Activated CD8-positive, alpha-beta T cell treated with anti-CD3 and anti-CD28 coated beads for 36 hours (primary cell): ENCODE results near the gene CEACAM6. TPM values are rescaled to one million over a fixed set of nuclear protein-coding genes. Genes with fewer than 3 reads are reported as not detected.

ENCODE experiments used
- ATAC-seq: fragments of 200-7000 bp; cut with Tn5 transposase; one replicate; pipeline ENCODE4 v1.10.0; 2021; ENCODE audit warnings: mild to moderate bottlenecking, moderate library complexity
- CTCF ChIA-PET: fragments of 350-600 bp; sonication (Branson Sonifier 250); formaldehyde crosslinking; loops from one replicate; lab custom pipeline; 2021; ENCODE audit warnings: antibody characterized with exemption; lab: Charles Lee
- POLR2A ChIA-PET: fragments of 350-600 bp; sonication (Branson Sonifier 250); formaldehyde crosslinking; loops from one replicate; lab custom pipeline; 2021; ENCODE audit warnings: antibody characterized with exemption; lab: Charles Lee
- DNase-seq: peaks from one replicate; pipeline ENCODE4 v3.0.0-alpha.2; 2020
- H3K27ac Mint-ChIP-seq: one replicate; pipeline ENCODE4 v1.8.0; 2021; ENCODE audit warnings: mild to moderate bottlenecking, mixed read lengths
- H3K27me3 Mint-ChIP-seq: one replicate; pipeline ENCODE4 v1.8.0; 2021; ENCODE audit warnings: mixed read lengths
- H3K36me3 Mint-ChIP-seq: one replicate; pipeline ENCODE4 v1.8.0; 2021; ENCODE audit warnings: low read depth, mixed read lengths
- H3K4me1 Mint-ChIP-seq: one replicate; pipeline ENCODE4 v1.8.0; 2021; ENCODE audit warnings: low read depth, mixed read lengths
- H3K4me3 Mint-ChIP-seq: one replicate; pipeline ENCODE4 v1.8.0; 2021; ENCODE audit warnings: mild to moderate bottlenecking, moderate library complexity, mixed read lengths
- H3K9me3 Mint-ChIP-seq: one replicate; pipeline ENCODE4 v1.8.0; 2021; ENCODE audit warnings: mixed read lengths
- CTCF ChIP-seq: fragments of 200-600 bp; IDR thresholded peaks from one replicate; pipeline ENCODE4 v1.8.0; 2022; ENCODE audit warnings: antibody characterized with exemption, mild to moderate bottlenecking
- intact Hi-C: fragments of 100-400 bp; cut with micrococcal nuclease; formaldehyde crosslinking; loops from one replicate; pipeline ENCODE4 v1.10.0; 2022
- total RNA-seq, 2 experiments: library from RNA; stranded (reverse); gene quantifications; one replicate each; pipeline ENCODE4 v1.2.3, GENCODE V29; 2021

The CEACAM6 gene
- total RNA-seq, 2 experiments from 2014 or later, result not detected

- POLR2A ChIA-PET, result no interaction called here
- Mint-ChIP-seq H3K36me3 (no peaks in the 10 kb centered on the region), H3K4me3 (no peak overlapping the region), H3K27ac (no peak overlapping the region), H3K9me3 (no peaks in the 10 kb centered on the region), H3K27me3 (peaks cover 42% of the 10 kb centered on the region), H3K4me1 (peaks cover 20% of the 10 kb centered on the region)
- DNase-seq (no peak), ATAC-seq (no peak)
- intact Hi-C loops, result no loop called here
- CTCF ChIA-PET, result interaction anchor here (1.0 to 4.6 kb wide), 6 partner anchors 15 to 128 kb away, joined by 3 to 44 read pairs (median 6); partner anchors contain the start of gene CEACAM6
- no peak for TF ChIP-seq CTCF
These were observed 14.3 kb downstream of the CEACAM6 start for GRCh38 chr19:41769608-41770007.

GRCh38 chr19:41771410-41771809 lies 16.1 kb downstream of the CEACAM6 start:
- H3K27ac Mint-ChIP-seq, result no peak overlapping the region
- DNase-seq, result no peak
- H3K27me3 Mint-ChIP-seq, result peaks cover 43% of the 10 kb centered on the region
- CTCF ChIA-PET, result interaction anchor here (0.8 to 4.6 kb wide), 9 partner anchors 9 to 175 kb away, joined by 3 to 44 read pairs (median 4); partner anchors contain the start of gene CEACAM6
- TF ChIP-seq CTCF, result no peak
- POLR2A ChIA-PET, result interaction anchor here (0.8 kb wide), 1 partner anchor 45 kb away, joined by 3 read pairs; no protein-coding TSS in a partner anchor
- H3K4me3 Mint-ChIP-seq, result no peak overlapping the region
- H3K9me3 Mint-ChIP-seq, result no peaks in the 10 kb centered on the region
- peaks cover 30% of the 10 kb centered on the region for H3K4me1 Mint-ChIP-seq
- intact Hi-C loops, result no loop called here
- no peaks in the 10 kb centered on the region for H3K36me3 Mint-ChIP-seq
- ATAC-seq, result no peak

- no peaks in the 10 kb centered on the region for H3K36me3 Mint-ChIP-seq
- TF ChIP-seq CTCF, result no peak
- peaks cover 30% of the 10 kb centered on the region for H3K4me1 Mint-ChIP-seq
- no peaks in the 10 kb centered on the region for H3K9me3 Mint-ChIP-seq
- peak; percentile 69 for DNase-seq
- no peak overlapping the region for H3K27ac Mint-ChIP-seq
- H3K4me3 Mint-ChIP-seq, result no peak overlapping the region
- ChIA-PET CTCF (interaction anchor here (1.0 to 5.2 kb wide), 8 partner anchors 11 to 260 kb away, joined by 3 to 67 read pairs (median 4); partner anchors contain the start of gene CEACAM6), POLR2A (no interaction called here)
- ATAC-seq, result peak; percentile 80
- H3K27me3 Mint-ChIP-seq, result peaks cover 59% of the 10 kb centered on the region
- intact Hi-C loops, result no loop called here
These were observed 19.2 kb downstream of the CEACAM6 start for GRCh38 chr19:41774515-41774980.

- POLR2A ChIA-PET, result no interaction called here
- Mint-ChIP-seq H3K4me3 (no peak overlapping the region), H3K9me3 (no peaks in the 10 kb centered on the region), H3K4me1 (peaks cover 30% of the 10 kb centered on the region), H3K27ac (no peak overlapping the region), H3K36me3 (no peaks in the 10 kb centered on the region), H3K27me3 (peaks cover 60% of the 10 kb centered on the region)
- intact Hi-C loops, result no loop called here
- CTCF ChIA-PET, result interaction anchor here (0.9 to 5.2 kb wide), 8 partner anchors 8 to 130 kb away, joined by 3 to 67 read pairs (median 6); partner anchors contain the start of gene CEACAM6
- ATAC-seq, result no peak
- TF ChIP-seq CTCF, result no peak
- no peak for DNase-seq
These were observed 21.4 kb downstream of the CEACAM6 start for GRCh38 chr19:41776700-41777099.

- H3K4me3 Mint-ChIP-seq, result no peak overlapping the region
- ATAC-seq, result no peak
- H3K36me3 Mint-ChIP-seq, result no peaks in the 10 kb centered on the region
- peaks cover 56% of the 10 kb centered on the region for H3K27me3 Mint-ChIP-seq
- no peaks in the 10 kb centered on the region for H3K9me3 Mint-ChIP-seq
- no peak for DNase-seq
- POLR2A ChIA-PET, result interaction anchor here (0.6 kb wide), 1 partner anchor 189 kb away, joined by 3 read pairs; no protein-coding TSS in a partner anchor
- intact Hi-C loops, result loop anchor here (2.0 kb wide), 1 partner anchor 29 kb away; the partner anchor contains the start of gene CEACAM6
- CTCF ChIA-PET, result interaction anchor here (1.1 to 8.2 kb wide), 6 partner anchors 8 to 142 kb away, joined by 3 to 177 read pairs (median 19); partner anchors contain the start of genes CEACAM3 and CEACAM6
- peaks cover 14% of the 10 kb centered on the region for H3K4me1 Mint-ChIP-seq
- H3K27ac Mint-ChIP-seq, result no peak overlapping the region
- TF ChIP-seq CTCF, result no peak
These were observed 28.3 kb downstream of the CEACAM6 start for GRCh38 chr19:41783612-41784011.
